NCI-H345 treated with DMSO at 0.1 percent for 48 hours (cell line): ENCODE results near the gene ECHS1.

Experiments
- DNase-seq: peaks from one replicate; lab custom pipeline; 2025; ENCODE audit not compliant: unreplicated experiment; lab: John Stamatoyannopoulos, UW

Gene ECHS1

DNA sequence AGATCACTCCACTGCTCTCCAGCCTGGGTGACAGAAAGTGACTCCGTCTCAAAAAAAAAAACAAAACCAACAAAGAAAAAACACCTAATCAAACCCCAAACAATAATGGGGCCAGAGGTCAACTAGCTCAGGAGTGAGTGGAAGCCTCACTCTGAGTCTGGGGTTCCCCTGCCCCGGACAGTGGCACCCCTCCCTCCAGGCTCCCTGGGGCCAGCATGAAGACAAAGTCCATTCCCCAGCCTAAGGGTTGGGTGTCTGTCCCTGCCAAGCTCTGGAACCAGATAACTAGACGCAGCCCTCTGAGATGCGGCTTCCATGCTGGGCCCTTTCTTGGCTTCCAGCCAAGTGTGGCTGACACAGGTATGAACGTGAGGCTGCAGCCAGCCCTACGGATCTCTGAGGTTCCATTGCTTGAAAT, 13.6 kb downstream of the ECHS1 start:
- DNase-seq, result peak; percentile 58

- DNase-seq, result no peak
Measured at GRCh38 chr10:133358925-133359310, 14.2 kb downstream of the ECHS1 start.

GRCh38 chr10:133358162-133358924, 14.8 kb downstream of the ECHS1 start:
- no peak for DNase-seq

DNA sequence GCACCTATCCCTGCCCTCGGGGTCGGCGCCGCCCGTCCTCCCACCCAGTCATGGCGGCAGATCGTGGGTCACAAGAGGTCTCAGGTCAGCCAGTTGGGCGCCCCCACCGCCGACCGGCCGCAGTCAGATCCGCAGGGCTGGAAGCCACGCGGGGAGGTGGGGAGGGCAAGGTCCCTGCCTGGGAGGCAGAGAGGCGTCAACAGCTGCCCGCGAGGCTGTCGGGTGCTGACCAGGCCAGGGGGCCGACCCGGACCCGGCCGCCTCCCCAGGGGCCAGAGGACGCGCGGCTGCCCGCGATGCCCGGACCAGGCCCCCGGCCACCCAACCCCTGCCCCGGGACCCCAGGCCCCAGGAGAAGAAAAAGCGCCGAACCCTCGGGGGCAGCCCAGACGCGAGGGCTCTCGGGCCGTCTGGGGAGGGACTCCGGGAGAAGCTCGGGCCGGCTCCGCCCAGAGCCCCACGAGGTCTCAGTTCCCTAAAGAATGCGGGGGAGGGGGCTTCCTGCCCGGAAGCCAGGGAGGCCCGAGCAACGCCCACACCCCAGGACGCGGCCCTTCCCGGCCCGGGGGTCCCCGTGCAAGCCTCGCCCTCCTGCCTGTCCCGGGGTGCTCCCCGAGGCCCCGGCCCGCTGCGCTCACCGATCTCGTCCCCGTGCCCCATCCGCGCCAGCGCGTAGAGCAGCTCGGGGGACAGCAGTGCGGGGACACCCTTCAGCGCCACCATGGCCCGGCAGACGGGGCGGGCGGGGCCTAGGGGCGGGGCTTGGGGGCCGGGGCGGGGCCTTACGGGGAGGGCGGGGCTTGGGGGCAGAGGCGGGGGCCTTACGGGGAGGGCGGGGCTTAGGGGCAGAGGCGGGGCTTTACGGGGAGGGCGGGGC, 15.6 kb downstream of the ECHS1 start, which contains the start of gene FUOM:
TSS of gene FUOM (minus strand) at position 735 of the 877 bp plus-strand sequence. CDS start at position 723, 12 bp downstream.
- no peak for DNase-seq

- no peak for DNase-seq
Measured at GRCh38 chr10:133356549-133357284, 16.4 kb downstream of the ECHS1 start.

- DNase-seq, result no peak
Measured at GRCh38 chr10:133355991-133356390, 17.2 kb downstream of the ECHS1 start.

GRCh38 chr10:133355266-133355665, 17.9 kb downstream of the ECHS1 start:
- no peak for DNase-seq

DNA sequence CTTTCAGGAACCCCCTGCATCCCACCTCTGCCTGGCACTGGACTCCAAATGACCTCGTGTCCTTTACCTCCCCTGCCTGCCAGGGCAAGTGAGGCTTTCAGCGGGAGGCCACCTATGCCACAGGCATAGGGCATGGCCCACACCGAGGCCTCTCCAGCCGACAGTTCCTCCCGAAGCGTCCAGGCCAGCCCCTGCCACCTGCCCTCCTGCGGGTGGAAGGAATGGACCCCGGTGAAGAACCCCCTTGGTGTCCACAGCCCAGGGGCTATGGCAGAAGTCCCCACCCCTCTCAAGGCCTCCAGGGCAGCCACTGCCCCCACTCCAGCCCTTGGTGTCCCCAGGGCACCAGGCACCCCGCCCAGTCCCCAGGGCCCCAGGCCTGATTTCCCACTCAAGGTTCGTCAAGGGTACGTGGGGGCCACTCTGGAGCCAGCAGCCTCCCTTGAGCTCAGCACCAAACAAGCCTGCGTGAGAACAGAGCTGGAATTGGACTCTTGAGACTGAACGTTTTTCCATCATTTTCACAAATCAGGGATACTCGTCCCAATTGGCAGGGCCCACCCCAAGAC, 18.4 kb downstream of the ECHS1 start:
- no peak for DNase-seq

- DNase-seq, result no peak
Measured at GRCh38 chr10:133353988-133354605, 19.1 kb downstream of the ECHS1 start.

DNA sequence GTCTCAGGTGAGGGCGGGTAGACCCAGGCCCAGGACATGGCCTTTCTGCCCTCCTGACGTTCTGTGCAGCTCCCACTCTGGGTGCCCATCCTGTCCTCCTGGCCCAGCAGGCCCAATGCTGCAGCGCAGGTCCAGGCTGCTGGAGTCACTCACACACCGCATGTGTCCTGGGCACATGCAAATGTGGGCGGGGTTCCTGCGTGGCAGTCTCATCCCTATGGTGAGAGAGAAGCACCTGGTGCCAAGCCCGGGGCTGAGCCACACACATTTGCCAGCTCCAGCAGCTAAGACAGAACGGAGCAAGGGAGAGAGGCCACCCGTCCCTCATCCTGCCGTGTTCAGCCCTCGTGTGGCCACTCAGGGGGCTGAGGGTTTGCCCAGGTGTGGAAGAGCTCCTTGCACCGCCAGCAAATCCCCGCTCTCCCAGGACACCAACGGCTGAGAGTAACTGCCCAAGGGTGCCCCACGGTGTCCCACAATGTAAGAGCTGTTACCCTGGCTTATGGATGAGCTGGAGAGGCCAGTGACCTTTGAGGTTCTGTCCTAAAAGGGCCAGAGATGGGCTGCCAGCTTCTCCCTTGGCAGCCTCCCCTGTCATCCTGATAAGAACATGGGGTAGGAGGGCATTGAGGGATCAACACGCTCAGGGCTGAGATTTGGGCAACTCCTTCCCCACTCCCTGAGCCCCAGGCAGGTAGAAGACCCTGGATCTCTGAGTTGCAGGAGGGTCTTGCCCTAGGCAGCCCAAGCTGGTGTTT, 19.8 kb downstream of the ECHS1 start:
- no peak for DNase-seq

DNA sequence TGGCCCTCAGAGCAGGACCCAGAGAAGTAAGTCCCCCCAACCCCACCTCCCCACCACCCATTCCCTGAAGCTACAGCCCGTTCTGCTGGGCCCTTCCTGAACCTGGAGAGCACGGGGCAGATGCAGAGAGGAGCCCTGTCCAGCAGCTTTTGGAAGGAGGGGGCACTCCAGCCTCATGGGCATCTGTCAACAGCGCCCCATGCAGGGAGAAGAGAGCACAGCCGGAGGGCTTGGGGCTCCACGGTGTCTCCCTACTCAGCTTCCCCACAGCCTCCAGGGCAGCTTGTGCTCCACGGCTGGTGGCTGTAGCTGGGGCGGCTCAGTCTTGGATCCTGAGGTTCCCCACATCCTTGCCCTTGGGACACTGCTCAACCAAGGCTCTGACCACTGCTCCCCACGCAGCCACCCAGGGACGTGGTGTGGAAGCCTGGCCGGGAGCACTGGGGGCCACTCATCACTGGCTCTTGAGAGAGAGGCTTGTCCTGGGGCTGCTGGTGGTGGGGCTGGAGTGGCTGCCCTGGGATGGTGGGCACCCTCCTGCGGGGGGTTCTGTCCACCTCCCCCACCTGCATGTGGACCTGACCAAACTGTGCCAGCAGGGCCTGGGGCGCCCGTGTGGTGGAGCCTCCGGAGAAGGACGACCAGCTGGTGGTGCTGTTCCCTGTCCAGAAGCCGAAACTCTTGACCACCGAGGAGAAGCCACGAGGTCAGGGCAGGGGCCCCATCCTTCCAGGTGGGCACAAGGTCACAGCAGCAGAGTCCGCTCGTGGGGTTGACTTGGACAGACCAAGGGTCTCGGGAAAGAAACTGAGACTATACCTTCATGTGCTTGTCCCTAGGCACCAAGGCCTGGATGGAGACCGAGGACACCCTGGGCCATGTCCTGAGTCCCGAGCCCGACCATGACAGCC, 21.5 kb downstream of the ECHS1 start:
- no peak for DNase-seq

DNA sequence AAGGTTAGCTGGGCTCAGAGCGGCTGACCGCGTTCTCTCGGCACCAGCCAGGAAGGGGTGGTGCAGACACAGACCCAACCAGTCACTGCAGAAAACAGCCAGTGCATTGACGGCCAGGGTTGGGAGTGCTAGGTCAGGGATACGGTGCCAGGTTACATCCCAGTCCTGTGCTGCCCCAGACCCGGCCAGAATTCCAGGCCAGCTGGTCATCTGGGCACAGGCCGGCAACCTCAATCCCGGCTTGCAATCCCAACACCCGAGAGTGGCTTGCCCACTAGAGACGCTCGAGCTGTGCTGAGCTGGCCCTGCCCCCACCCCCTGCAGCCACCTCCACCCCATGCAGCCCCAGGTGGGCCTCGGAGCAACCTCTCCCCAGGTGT, 22.2 kb downstream of the ECHS1 start:
- no peak for DNase-seq

- no peak for DNase-seq
Measured at GRCh38 chr10:133350283-133350949, 22.7 kb downstream of the ECHS1 start.

GRCh38 chr10:133349577-133350011, 23.6 kb downstream of the ECHS1 start:
- DNase-seq, result no peak

GRCh38 chr10:133349160-133349568, 24.0 kb downstream of the ECHS1 start:
- no peak for DNase-seq

- no peak for DNase-seq
Measured at GRCh38 chr10:133347710-133348517, 25.2 kb downstream of the ECHS1 start.

DNA sequence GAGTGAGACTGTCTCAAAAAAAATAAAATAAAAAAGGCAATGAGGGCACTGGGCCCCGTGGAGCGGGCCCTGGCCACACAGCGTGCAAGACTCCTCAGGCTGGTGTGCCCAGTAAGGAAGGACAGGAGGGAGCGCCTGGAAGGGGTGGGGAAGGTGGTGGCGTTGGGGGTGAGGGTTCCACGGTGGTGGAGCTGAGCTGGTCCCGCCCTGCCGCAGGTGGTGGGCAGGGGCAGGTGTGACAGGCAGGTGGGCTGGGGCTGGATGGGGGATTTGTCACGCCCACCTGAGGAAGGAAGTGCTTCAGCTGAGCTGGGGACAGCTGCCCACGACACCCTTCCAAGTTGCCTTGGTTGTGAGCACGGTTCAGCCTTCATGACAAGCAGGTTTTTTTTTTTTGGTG, 26.7 kb downstream of the ECHS1 start:
- DNase-seq, result no peak
